ENCODE data around the gene RTN1.

- no peak for TF ChIP-seq POLR2A (IDR thresholded peaks at IDR 0.05; ENCODE audit: extremely low read depth, insufficient read length)
- TF ChIP-seq CTCF (IDR thresholded peaks at IDR 0.05; ENCODE audit: low read depth, low read length): no peak
- no peak for TF ChIP-seq MAX (IDR thresholded peaks at IDR 0.05; ENCODE audit: low read depth, low read length)
- no peak for TF ChIP-seq MYC (IDR thresholded peaks at IDR 0.05; ENCODE audit: low read depth, low read length)
Observed at GRCh38 chr14:59657769-59658168, 212.8 kb downstream of the RTN1 start.

All from NB4 (cell line).